AG04450 (cell line): ENCODE measurements around the gene KRTAP5-9. TPM values are rescaled to one million over a fixed set of nuclear protein-coding genes. Genes with fewer than 3 reads are reported as not detected.
"Not testable (repeated sequence)": the region's sequence is repeated elsewhere in the genome, so short reads cannot be mapped to it uniquely, and the experiment has no call there.

Experiments
- CTCF ChIA-PET: fragments of 300-600, 350-600 bp; formaldehyde crosslinking; extraction: SDS; loops from one replicate; lab custom pipeline; 2022; ENCODE audit warnings: antibody characterized with exemption, inconsistent platforms; lab: Charles Lee
- POLR2A ChIA-PET: fragments of 350-600 bp; formaldehyde crosslinking; extraction: SDS; loops from one replicate; lab custom pipeline; 2021; ENCODE audit warnings: antibody characterized with exemption, inconsistent platforms; lab: Yijun Ruan, JAX
- DNase-seq: peaks from one replicate; pipeline ENCODE4 v3.0.0-alpha.2; 2011; ENCODE audit warnings: low read depth, low spot score
- H3K27ac ChIP-seq: one replicate; pipeline ENCODE4 v1.5.1; 2012; ENCODE audit warnings: low read depth, low read length, control low read depth
- H3K27me3 ChIP-seq: one replicate; pipeline ENCODE4 v1.6.0; 2012; ENCODE audit warnings: low read length; ENCODE audit not compliant: control insufficient read depth, insufficient read depth
- H3K4me3 ChIP-seq: 2 replicates; pipeline ENCODE4 v1.5.1; 2011; ENCODE audit warnings: mild to moderate bottlenecking, low read depth, low read length, control low read depth
- H3K9me3 ChIP-seq: 2 replicates; pipeline ENCODE4 v1.5.1; 2012; ENCODE audit warnings: low read length; ENCODE audit not compliant: control insufficient read depth, insufficient read depth
- polyA plus RNA-seq: library from polyadenylated mRNA; depleted of rRNA; stranded (reverse); fragments of >200 nt; gene quantifications from 2 replicates; pipeline ENCODE4 v1.2.3, GENCODE V29; 2011
- TF ChIP-seq, protein P1 (sequence below): IDR thresholded peaks from 2 replicates; pipeline ENCODE4 v1.5.1; 2011; ENCODE audit warnings: low read depth, low read length, control low read depth, inconsistent platforms

KRTAP5-9 gene
- polyA plus RNA-seq, 1 experiment: not detected

DNA sequence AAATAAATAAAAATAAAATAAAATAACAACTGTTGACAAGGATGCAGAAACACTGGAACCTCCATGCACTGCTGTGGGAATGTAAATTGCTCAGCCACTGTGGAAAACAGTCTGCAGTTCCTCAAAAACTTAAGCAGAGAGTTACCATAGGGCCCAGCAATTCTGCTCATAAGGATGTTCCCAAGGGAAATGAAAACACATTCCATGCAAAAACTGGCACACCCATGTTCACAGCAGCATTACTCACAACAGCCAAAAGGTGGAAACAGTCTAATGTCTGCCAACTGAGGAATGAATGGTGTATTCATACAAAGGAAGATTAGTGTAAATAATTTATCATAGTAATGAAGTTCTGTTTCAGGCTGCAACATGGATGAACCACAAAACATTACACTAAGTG is 13.9 kb downstream of the KRTAP5-9 start:
- H3K4me3 ChIP-seq: no peak overlapping the region
- H3K9me3 ChIP-seq: no peaks in the 10 kb centered on the region
- H3K27me3 ChIP-seq: peaks cover 4% of the 10 kb centered on the region
- ChIA-PET CTCF (no interaction called here), POLR2A (no interaction called here)
- TF ChIP-seq, protein P1, sequence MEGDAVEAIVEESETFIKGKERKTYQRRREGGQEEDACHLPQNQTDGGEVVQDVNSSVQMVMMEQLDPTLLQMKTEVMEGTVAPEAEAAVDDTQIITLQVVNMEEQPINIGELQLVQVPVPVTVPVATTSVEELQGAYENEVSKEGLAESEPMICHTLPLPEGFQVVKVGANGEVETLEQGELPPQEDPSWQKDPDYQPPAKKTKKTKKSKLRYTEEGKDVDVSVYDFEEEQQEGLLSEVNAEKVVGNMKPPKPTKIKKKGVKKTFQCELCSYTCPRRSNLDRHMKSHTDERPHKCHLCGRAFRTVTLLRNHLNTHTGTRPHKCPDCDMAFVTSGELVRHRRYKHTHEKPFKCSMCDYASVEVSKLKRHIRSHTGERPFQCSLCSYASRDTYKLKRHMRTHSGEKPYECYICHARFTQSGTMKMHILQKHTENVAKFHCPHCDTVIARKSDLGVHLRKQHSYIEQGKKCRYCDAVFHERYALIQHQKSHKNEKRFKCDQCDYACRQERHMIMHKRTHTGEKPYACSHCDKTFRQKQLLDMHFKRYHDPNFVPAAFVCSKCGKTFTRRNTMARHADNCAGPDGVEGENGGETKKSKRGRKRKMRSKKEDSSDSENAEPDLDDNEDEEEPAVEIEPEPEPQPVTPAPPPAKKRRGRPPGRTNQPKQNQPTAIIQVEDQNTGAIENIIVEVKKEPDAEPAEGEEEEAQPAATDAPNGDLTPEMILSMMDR: no peak
- no peak for DNase-seq
- no peak overlapping the region for H3K27ac ChIP-seq

- TF ChIP-seq, protein P1: peak; percentile 41
- no peaks in the 10 kb centered on the region for H3K9me3 ChIP-seq
- H3K27me3 ChIP-seq: peaks cover 6% of the 10 kb centered on the region
- ChIA-PET CTCF (interaction anchor here (0.8 kb wide), 1 partner anchor 181 kb away, joined by 3 read pairs; no protein-coding TSS in a partner anchor), POLR2A (no interaction called here)
- H3K27ac ChIP-seq: no peak overlapping the region
- H3K4me3 ChIP-seq: no peak overlapping the region
- no peak for DNase-seq
Observed at GRCh38 chr11:71563406-71563805, 15.2 kb downstream of the KRTAP5-9 start.

GRCh38 chr11:71564430-71564829 is 16.2 kb downstream of the KRTAP5-9 start:
- POLR2A ChIA-PET: no interaction called here
- Histone ChIP-seq H3K27ac (no peak overlapping the region), H3K4me3 (no peak overlapping the region), H3K9me3 (no peaks in the 10 kb centered on the region), H3K27me3 (peaks cover 2% of the 10 kb centered on the region)
- TF ChIP-seq, protein P1: no peak
- CTCF ChIA-PET: no interaction called here
- no peak for DNase-seq

DNA sequence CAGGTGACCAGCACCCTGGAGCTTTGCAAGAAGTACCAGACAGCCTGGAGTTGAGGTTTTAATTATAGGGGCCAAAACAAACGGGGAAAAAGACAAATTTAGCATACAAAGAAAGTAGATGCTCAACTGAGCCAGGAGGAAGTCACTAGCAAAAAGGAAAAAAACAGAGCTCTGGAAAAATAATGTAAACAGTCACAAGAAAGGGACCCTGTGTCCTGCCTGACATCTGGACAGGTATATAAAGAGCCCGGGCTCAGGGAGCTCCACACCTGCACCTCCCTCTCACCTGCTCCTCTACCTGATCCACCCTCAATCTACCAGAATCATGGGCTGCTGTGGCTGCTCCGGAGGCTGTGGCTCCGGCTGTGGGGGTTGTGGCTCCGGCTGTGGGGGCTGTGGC is 17.0 kb downstream of the KRTAP5-9 start, which contains the start of gene KRTAP5-10:
KRTAP5-10 (plus strand) TSS at position 301 of the 400 bp plus-strand sequence; CDS start at position 326, 25 bp downstream.
- ChIA-PET POLR2A (no interaction called here), CTCF (no interaction called here)
- Histone ChIP-seq H3K9me3 (no peaks in the 10 kb centered on the region), H3K4me3 (no peak within 1 kb of the TSS), H3K27ac (no peak within 1 kb of the TSS), H3K27me3 (peaks cover 2% of the 10 kb centered on the region)
- TF ChIP-seq, protein P1: no peak
- DNase-seq: no peak

- ChIA-PET POLR2A (no interaction called here), CTCF (no interaction called here)
- Histone ChIP-seq H3K4me3 (no peak overlapping the region), H3K9me3 (no peaks in the 10 kb centered on the region), H3K27ac (no peak overlapping the region), H3K27me3 (peaks cover 2% of the 10 kb centered on the region)
- TF ChIP-seq, protein P1: no peak
- DNase-seq: no peak
Observed at GRCh38 chr11:71566081-71566620, 17.9 kb downstream of the KRTAP5-9 start.

DNA sequence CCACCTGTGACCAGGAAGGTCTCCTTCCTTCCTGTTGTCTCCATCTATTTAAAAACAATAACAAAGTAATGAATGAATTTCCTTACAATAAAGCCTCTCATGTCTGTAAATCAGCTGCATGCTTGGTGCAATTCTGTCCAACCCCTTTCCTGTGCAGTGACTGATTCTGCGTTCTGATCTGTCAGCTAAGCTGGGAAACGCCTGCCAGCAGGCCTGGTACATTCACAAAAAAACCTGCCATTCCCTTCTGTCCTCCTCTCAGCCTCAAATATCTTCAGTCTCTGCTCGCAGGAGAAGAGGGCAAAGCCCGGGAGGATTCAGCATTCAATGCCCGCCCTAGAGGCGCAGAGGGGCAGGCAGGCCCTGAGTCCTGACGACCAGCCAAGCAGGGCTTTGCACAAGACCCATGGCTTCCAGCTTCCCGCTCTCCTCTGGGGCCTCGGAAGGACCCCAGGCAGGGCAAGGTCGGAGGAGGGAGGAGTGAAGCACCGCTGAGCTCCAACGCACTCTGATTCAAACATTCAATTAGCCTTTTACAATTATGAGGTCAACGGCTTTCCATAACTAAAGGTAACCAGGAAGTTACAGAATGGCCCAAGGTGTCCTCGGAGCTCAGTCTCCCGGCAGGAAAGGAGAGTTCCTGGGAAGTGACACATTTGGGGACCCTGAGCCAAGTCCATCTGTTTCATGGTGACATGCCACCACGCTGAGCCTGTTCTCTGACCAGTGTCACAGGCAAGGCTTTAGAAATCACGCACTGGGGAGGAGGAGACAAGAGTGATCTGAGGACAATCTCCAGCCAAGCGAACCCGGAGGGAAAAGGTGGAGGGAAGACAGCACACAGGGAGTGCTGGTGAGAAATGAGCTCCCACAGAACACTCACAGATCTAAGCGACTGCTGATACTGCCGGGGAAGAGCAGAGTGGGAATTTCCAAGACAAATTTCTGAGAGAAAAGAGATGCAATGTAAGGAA is 18.7 kb downstream of the KRTAP5-9 start:
- H3K4me3 ChIP-seq, H3K9me3 ChIP-seq, POLR2A ChIA-PET, DNase-seq, H3K27me3 ChIP-seq, H3K27ac ChIP-seq: not testable (repeated sequence)
- CTCF ChIA-PET: interaction anchor here (1.4 kb wide), 1 partner anchor 13 kb away, joined by 5 read pairs; no protein-coding TSS in a partner anchor

GRCh38 chr11:71567633-71568032 is 19.4 kb downstream of the KRTAP5-9 start:
- DNase-seq, H3K4me3 ChIP-seq, POLR2A ChIA-PET, H3K9me3 ChIP-seq, H3K27ac ChIP-seq, H3K27me3 ChIP-seq: not testable (repeated sequence)
- CTCF ChIA-PET: interaction anchor here (1.4 kb wide), 1 partner anchor 12 kb away, joined by 5 read pairs; no protein-coding TSS in a partner anchor
